K562 (cell line): ENCODE measurements around the gene FOXO3. TPM values are rescaled to one million over a fixed set of nuclear protein-coding genes. Genes with fewer than 3 reads are reported as not detected.

Experiments
- ATAC-seq: fragments of 200-7000 bp; cut with Tn5 transposase; 3 replicates; pipeline ENCODE4 v1.9.1; 2020; ENCODE audit warnings: moderate library complexity
- BruUV-seq: library from RNA; stranded (reverse); fragments of 400-500 nt; replicated peaks from 2 replicates; lab custom pipeline; 2021; lab: Mats Ljungman, UMichigan
- CTCF ChIA-PET: fragments of 300-600 bp; formaldehyde crosslinking; extraction: SDS; loops from one replicate; lab custom pipeline; 2021; ENCODE audit warnings: low intra/inter-chr PET ratio; lab: Yijun Ruan, JAX
- POLR2A ChIA-PET: fragments of 300-600, 350-650 bp; sonication (Branson Sonifier 250); formaldehyde crosslinking; extraction: SDS; loops from one replicate; lab custom pipeline; 2021; ENCODE audit warnings: antibody characterized with exemption, inconsistent platforms; lab: Yijun Ruan, JAX
- DNase-seq, 4 experiments: peaks; one replicate each; pipeline versions ENCODE4 v3.0.0 to v3.0.0-alpha.2; 2011 to 2018; ENCODE audit warnings: low spot score in 3 of 4, mixed read lengths in 3 of 4; ENCODE audit errors: extremely low read depth in 1 of 4
- FAIRE-seq: peaks from 2 replicates; lab custom pipeline; 2011; peaks lifted over from hg19 to GRCh38; lab: Jason Lieb, UNC
- H2AFZ ChIP-seq: 2 replicates; pipeline ENCODE4 v1.6.0; 2011; ENCODE audit warnings: low read depth, low read length, control low read depth, inconsistent platforms
- H3K27ac ChIP-seq: fragments of 200-600 bp; 3 replicates; pipeline ENCODE4 v1.8.0; 2011; ENCODE audit warnings: low read depth, mild to moderate bottlenecking, control low read depth, inconsistent platforms, low read length, moderate library complexity, mixed read lengths; ENCODE audit errors: extremely low read depth
- H3K27me3 ChIP-seq, 2 experiments: fragments of 300-600 bp in 1 of 2; 2 replicates in 1 of 2; 3 replicates in 1 of 2; pipeline versions ENCODE4 v1.6.0 to v1.8.0; 2011; ENCODE audit warnings: inconsistent platforms in 2 of 2, low read length in 2 of 2, mild to moderate bottlenecking in 1 of 2, mixed read lengths in 1 of 2, moderate library complexity in 1 of 2; ENCODE audit not compliant: control insufficient read depth in 2 of 2, insufficient read depth in 2 of 2
- H3K36me3 ChIP-seq: fragments of 300-600 bp; 3 replicates; pipeline ENCODE4 v1.8.0; 2011; ENCODE audit warnings: mild to moderate bottlenecking, low read length, inconsistent platforms; ENCODE audit not compliant: control insufficient read depth, insufficient read depth
- H3K4me1 ChIP-seq, 2 experiments: fragments of 200-600 bp in 1 of 2; replicated peaks in 1 of 2; 2 replicates in 1 of 2; 3 replicates in 1 of 2; pipeline versions ENCODE4 v1.5.1 to v1.8.0; 2011; ENCODE audit warnings: inconsistent platforms in 2 of 2, low read length in 2 of 2, mild to moderate bottlenecking in 1 of 2, mixed read lengths in 1 of 2, moderate library complexity in 1 of 2; ENCODE audit not compliant: control insufficient read depth in 2 of 2, insufficient read depth in 2 of 2
- H3K4me2 ChIP-seq: 2 replicates; pipeline ENCODE4 v1.6.1; 2011; ENCODE audit warnings: low read length, control low read depth, inconsistent platforms, mixed read lengths; ENCODE audit not compliant: insufficient read depth
- H3K4me3 ChIP-seq: fragments of 200-600 bp; sonication (generic), shearing (Covaris generic); 2 replicates; pipeline ENCODE4 v1.5.1; 2016; ENCODE audit warnings: control low read depth, inconsistent platforms
- H3K79me2 ChIP-seq: fragments of 200-600 bp; 3 replicates; pipeline ENCODE4 v1.8.0; 2011; ENCODE audit warnings: low read length, inconsistent platforms; ENCODE audit not compliant: control insufficient read depth, insufficient read depth
- H3K9ac ChIP-seq, 2 experiments: 2 replicates each; pipeline versions ENCODE4 v1.6.0 to v1.6.1; 2011; ENCODE audit warnings: low read depth in 2 of 2, low read length in 2 of 2, control low read depth in 1 of 2, inconsistent platforms in 1 of 2, mild to moderate bottlenecking in 1 of 2, mixed read lengths in 1 of 2; ENCODE audit not compliant: insufficient read depth in 1 of 2
- H3K9me1 ChIP-seq: one replicate; pipeline ENCODE4 v1.6.0; 2011; ENCODE audit warnings: inconsistent platforms, mild to moderate bottlenecking, low read length, moderate library complexity; ENCODE audit not compliant: control insufficient read depth, insufficient read depth
- H3K9me3 ChIP-seq: replicated peaks from 2 replicates; pipeline ENCODE4 v1.5.1; 2011; ENCODE audit warnings: low read depth, low read length, inconsistent platforms; ENCODE audit not compliant: control insufficient read depth, insufficient read depth
- H4K20me1 ChIP-seq: replicated peaks from 2 replicates; pipeline ENCODE4 v1.6.1; 2011; ENCODE audit warnings: low read length, inconsistent platforms, mixed read lengths; ENCODE audit not compliant: control insufficient read depth, insufficient read depth
- DNMT1 ChIP-seq: fragments of 450-650 bp; IDR thresholded peaks from 2 replicates; pipeline ENCODE4 v1.6.1; 2016; ENCODE audit warnings: antibody characterized with exemption, mild to moderate bottlenecking
- ETV1 ChIP-seq: fragments of 450-650 bp; conservative IDR thresholded peaks from 2 replicates; pipeline ENCODE4 v1.6.1; 2016; ENCODE audit warnings: missing genetic modification characterization, control low read depth, low read depth, missing compliant biosample characterization
- JUND ChIP-seq, 2 experiments: IDR thresholded peaks; 2 replicates in 1 of 2; 3 replicates in 1 of 2; pipeline ENCODE4 v1.6.1; 2011; ENCODE audit warnings: borderline replicate concordance in 2 of 2, low read depth in 2 of 2, low read length in 2 of 2, improper control_type of control experiment in 1 of 2, missing biosample characterization in 1 of 2, missing genetic modification characterization in 1 of 2, missing genetic modification reagents in 1 of 2
- POLR3G ChIP-seq: IDR thresholded peaks from 2 replicates; pipeline ENCODE4 v1.6.1; 2011; ENCODE audit not compliant: insufficient read length, insufficient replicate concordance; ENCODE audit errors: extremely low read depth
- PRMT5 ChIP-seq: sonication (generic); formaldehyde crosslinking; IDR thresholded peaks from 2 replicates; pipeline ENCODE4 v1.5.0; 2020; ENCODE audit warnings: missing genetic modification reagents
- PRPF4 ChIP-seq: fragments of 200-400 bp; formaldehyde crosslinking; IDR thresholded peaks from one replicate; pipeline ENCODE4 v1.6.1; 2017; ENCODE audit warnings: low read length, low read depth, mild to moderate bottlenecking; ENCODE audit not compliant: insufficient read depth, poor library complexity, severe bottlenecking
- ZNF444 ChIP-seq: fragments of 250-450 bp; sonication (Bioruptor Pico); IDR thresholded peaks from 2 replicates; pipeline ENCODE4 v1.4.0; 2020; ENCODE audit warnings: mild to moderate bottlenecking, moderate library complexity
- ZNF76 ChIP-seq: fragments of 250-450 bp; sonication (Bioruptor Pico); IDR thresholded peaks from 2 replicates; pipeline ENCODE4 v1.4.0; 2020; ENCODE audit warnings: mild to moderate bottlenecking, moderate library complexity, borderline replicate concordance
- WGBS: fragments of 100-300 bp; shearing (Covaris generic); methylation state at CpG from one replicate; pipeline ENCODE4 v1.1.6; 2016; ENCODE audit warnings: low coverage, mixed read lengths; ENCODE audit not compliant: insufficient coverage; ENCODE audit errors: missing lambda C conversion rate; 5-methylcytosine and 5-hydroxymethylcytosine counted together
- in situ Hi-C: fragments of 300-500 bp; cut with MboI; formaldehyde crosslinking; loops from 4 replicates; pipeline ENCODE4 v1.15.0; 2018; ENCODE audit warnings: inconsistent platforms, mixed read lengths
- intact Hi-C: fragments of 100-400 bp; cut with micrococcal nuclease; formaldehyde crosslinking; loops from 2 replicates; pipeline ENCODE4 v1.14.2; 2022
- polyA plus RNA-seq, 8 experiments: library from polyadenylated mRNA; depleted of rRNA in 4 of 8; stranded (reverse) in 5 of 8; unstranded in 3 of 8; fragments of >200 nt; fragmentation: Nextera tagmentation in 2 of 8; fragmentation: Illumina TruSeq in 1 of 8; extraction: Ambion mirVana in 2 of 8; extraction: Trizol in 1 of 8; gene quantifications; 2 replicates each; pipeline versions ENCODE4 v1.2.1 to v1.2.3, GENCODE V29; 2011 to 2014; ENCODE audit warnings: inconsistent platforms in 1 of 8, missing spikeins in 1 of 8
- total RNA-seq, 7 experiments: library from RNA; depleted of rRNA in 6 of 7; stranded (reverse); fragments of >200 nt in 6 of 7; fragmentation: Illumina TruSeq in 2 of 7; extraction: Trizol in 2 of 7; gene quantifications; 2 replicates each; pipeline versions ENCODE4 v1.2.1 to v1.2.3, GENCODE V29; 2011 to 2021; ENCODE audit warnings: low replicate concordance in 1 of 7
- TF ChIP-seq, protein P1 (sequence below): fragments of 250-450 bp; sonication (Bioruptor Pico); IDR thresholded peaks from 2 replicates; pipeline ENCODE4 v1.4.0; 2020
- TF ChIP-seq, protein P2 (sequence below): sonication (generic); formaldehyde crosslinking; IDR thresholded peaks from 2 replicates; pipeline ENCODE4 v1.8.1; 2023; ENCODE audit warnings: mild to moderate bottlenecking, missing genetic modification reagents
- TF ChIP-seq, protein P3 (sequence below), 3 experiments: IDR thresholded peaks in 2 of 3; conservative IDR thresholded peaks in 1 of 3; 2 replicates each; pipeline ENCODE4 v1.5.1; 2011 to 2012; ENCODE audit warnings: low read length in 3 of 3, mild to moderate bottlenecking in 3 of 3, control low read depth in 2 of 3, improper control_type of control experiment in 1 of 3, inconsistent platforms in 1 of 3, low read depth in 1 of 3, mixed read lengths in 1 of 3, moderate library complexity in 1 of 3; ENCODE audit not compliant: insufficient read depth in 2 of 3
- TF ChIP-seq, protein P4 (sequence below): fragments of 450-650 bp; formaldehyde crosslinking; IDR thresholded peaks from 2 replicates; pipeline ENCODE4 v1.4.0; 2022; ENCODE audit warnings: mild to moderate bottlenecking, moderate library complexity

FOXO3 gene
- total and polyA plus RNA-seq, 9 of the 15 experiments (the other 6 are each of a cell fraction or from before 2014, with no cell fraction given) = 3.0 to 14.6 (median 6.0) TPM

DNA sequence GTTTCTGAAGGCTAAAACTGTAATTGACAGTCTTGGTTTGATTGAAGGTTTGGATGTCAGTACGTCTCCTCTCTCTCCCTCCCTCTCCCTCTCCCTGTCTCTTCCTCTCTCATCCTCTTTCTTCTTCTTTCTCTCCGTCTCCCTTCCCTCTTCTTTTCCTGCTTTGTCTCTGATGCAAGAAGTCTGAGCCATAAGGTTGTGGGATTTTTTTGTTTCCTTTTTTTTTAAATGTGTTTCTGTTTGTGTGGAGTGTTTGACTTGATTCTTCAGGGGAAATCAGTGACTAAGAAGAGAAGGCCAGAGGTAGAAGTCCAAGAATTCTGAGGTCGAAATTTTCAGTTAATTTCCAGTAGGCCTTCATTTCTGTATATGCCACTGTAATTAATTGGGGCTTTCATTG is 111.9 kb downstream of the FOXO3 start (continued):
- TF ChIP-seq PRPF4 (no peak), JUND (IDR thresholded peaks at IDR 0.05; ENCODE audit: borderline replicate concordance, low read depth, low read length) (no peak), JUND (tag; IDR thresholded peaks at IDR 0.05; ENCODE audit: borderline replicate concordance, low read depth, low read length) (no peak)
- TF ChIP-seq, all 486 proteins: peak for 0

DNA sequence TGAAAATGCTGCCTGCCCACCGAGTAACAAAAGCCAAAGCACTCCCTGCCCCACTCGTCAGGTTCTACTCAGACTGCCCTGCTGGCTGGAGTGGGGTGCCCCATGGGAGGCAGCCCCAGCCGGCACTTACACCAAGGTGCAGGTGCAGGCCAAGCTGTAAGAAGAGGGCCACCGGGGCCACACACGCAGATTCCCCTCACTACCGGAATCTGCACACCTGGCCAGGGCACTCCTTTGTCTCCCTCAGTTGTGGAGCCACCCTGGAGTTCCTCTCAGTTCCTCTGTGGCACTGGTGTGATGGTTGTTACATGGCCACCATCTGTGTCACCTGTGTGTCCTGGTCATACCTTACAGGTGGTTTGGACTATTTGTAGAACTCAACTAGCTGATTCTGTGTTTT is 112.4 kb downstream of the FOXO3 start:
- Histone ChIP-seq H3K4me3 (no peak overlapping the region), H3K27ac (no peak overlapping the region), H3K9me3 (no peaks in the 10 kb centered on the region), H3K9ac (no peak overlapping the region), H3K4me2 (no peak overlapping the region), H3K79me2 (no peaks in the 10 kb centered on the region), H3K27me3 (no peaks in the 10 kb centered on the region), H3K36me3 (no peaks in the 10 kb centered on the region), H4K20me1 (peaks cover 24% of the 10 kb centered on the region; the same call in 1 of the 2 replicates), H3K4me1 (no peaks in the 10 kb centered on the region; a peak in 3 of 5 replicates), H2AFZ (no peak overlapping the region), H3K9me1 (peaks cover 6% of the 10 kb centered on the region)
- FAIRE-seq (no peak), ATAC-seq (no peak), DNase-seq (no peak)
- intact Hi-C loops = no loop called here
- in situ Hi-C loops = no loop called here
- BruUV-seq = no TSS peak
- TF ChIP-seq DNMT1 = no peak
- TF ChIP-seq, protein P1, sequence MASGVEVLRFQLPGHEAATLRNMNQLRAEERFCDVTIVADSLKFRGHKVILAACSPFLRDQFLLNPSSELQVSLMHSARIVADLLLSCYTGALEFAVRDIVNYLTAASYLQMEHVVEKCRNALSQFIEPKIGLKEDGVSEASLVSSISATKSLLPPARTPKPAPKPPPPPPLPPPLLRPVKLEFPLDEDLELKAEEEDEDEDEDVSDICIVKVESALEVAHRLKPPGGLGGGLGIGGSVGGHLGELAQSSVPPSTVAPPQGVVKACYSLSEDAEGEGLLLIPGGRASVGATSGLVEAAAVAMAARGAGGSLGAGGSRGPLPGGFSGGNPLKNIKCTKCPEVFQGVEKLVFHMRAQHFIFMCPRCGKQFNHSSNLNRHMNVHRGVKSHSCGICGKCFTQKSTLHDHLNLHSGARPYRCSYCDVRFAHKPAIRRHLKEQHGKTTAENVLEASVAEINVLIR (CRISPR knock-in tag) = no peak
- TF ChIP-seq ETV1 (tag) = no peak
- TF ChIP-seq, protein P2, sequence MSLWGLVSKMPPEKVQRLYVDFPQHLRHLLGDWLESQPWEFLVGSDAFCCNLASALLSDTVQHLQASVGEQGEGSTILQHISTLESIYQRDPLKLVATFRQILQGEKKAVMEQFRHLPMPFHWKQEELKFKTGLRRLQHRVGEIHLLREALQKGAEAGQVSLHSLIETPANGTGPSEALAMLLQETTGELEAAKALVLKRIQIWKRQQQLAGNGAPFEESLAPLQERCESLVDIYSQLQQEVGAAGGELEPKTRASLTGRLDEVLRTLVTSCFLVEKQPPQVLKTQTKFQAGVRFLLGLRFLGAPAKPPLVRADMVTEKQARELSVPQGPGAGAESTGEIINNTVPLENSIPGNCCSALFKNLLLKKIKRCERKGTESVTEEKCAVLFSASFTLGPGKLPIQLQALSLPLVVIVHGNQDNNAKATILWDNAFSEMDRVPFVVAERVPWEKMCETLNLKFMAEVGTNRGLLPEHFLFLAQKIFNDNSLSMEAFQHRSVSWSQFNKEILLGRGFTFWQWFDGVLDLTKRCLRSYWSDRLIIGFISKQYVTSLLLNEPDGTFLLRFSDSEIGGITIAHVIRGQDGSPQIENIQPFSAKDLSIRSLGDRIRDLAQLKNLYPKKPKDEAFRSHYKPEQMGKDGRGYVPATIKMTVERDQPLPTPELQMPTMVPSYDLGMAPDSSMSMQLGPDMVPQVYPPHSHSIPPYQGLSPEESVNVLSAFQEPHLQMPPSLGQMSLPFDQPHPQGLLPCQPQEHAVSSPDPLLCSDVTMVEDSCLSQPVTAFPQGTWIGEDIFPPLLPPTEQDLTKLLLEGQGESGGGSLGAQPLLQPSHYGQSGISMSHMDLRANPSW (CRISPR knock-in tag) = no peak
- TF ChIP-seq POLR3G = no peak
- no peak for TF ChIP-seq ZNF76 (CRISPR knock-in tag)
- TF ChIP-seq ZNF444 = no peak
- TF ChIP-seq, protein P3, sequence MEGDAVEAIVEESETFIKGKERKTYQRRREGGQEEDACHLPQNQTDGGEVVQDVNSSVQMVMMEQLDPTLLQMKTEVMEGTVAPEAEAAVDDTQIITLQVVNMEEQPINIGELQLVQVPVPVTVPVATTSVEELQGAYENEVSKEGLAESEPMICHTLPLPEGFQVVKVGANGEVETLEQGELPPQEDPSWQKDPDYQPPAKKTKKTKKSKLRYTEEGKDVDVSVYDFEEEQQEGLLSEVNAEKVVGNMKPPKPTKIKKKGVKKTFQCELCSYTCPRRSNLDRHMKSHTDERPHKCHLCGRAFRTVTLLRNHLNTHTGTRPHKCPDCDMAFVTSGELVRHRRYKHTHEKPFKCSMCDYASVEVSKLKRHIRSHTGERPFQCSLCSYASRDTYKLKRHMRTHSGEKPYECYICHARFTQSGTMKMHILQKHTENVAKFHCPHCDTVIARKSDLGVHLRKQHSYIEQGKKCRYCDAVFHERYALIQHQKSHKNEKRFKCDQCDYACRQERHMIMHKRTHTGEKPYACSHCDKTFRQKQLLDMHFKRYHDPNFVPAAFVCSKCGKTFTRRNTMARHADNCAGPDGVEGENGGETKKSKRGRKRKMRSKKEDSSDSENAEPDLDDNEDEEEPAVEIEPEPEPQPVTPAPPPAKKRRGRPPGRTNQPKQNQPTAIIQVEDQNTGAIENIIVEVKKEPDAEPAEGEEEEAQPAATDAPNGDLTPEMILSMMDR (IDR thresholded peaks at IDR 0.05 in 2 of 3, conservative IDR thresholded peaks at IDR 0.05 in 1 of 3; ENCODE audit: insufficient read depth in 2 of 3, low read depth in 1 of 3, low read length in 3 of 3) = no peak
- TF ChIP-seq, protein P4, sequence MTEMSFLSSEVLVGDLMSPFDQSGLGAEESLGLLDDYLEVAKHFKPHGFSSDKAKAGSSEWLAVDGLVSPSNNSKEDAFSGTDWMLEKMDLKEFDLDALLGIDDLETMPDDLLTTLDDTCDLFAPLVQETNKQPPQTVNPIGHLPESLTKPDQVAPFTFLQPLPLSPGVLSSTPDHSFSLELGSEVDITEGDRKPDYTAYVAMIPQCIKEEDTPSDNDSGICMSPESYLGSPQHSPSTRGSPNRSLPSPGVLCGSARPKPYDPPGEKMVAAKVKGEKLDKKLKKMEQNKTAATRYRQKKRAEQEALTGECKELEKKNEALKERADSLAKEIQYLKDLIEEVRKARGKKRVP (CRISPR knock-in tag) = no peak
- TF ChIP-seq PRMT5 (CRISPR knock-in tag) = no peak
- CTCF ChIA-PET = no interaction called here
- WGBS = 52% methylated on average over 6 of the region's 6 CpGs
- POLR2A ChIA-PET = interaction anchor here (0.7 kb wide), 1 partner anchor 313 kb away, joined by 5 read pairs; no protein-coding TSS in a partner anchor
